H1 (cell line): Measurements from ENCODE around the gene DCTPP1. TPM values are rescaled to one million over a fixed set of nuclear protein-coding genes. Genes with fewer than 3 reads are reported as not detected.

Source experiments
- CTCF ChIA-PET: fragments of 300-600 bp; sonication (Branson Sonifier 250); formaldehyde crosslinking; loops from one replicate; lab custom pipeline; 2021; ENCODE audit not compliant: partially characterized antibody; lab: Charles Lee
- POLR2A ChIA-PET: fragments of 300-600 bp; sonication (Branson Sonifier 250); formaldehyde crosslinking; loops from one replicate; lab custom pipeline; 2021; ENCODE audit warnings: inconsistent platforms; ENCODE audit not compliant: partially characterized antibody; lab: Charles Lee
- DNase-seq, 2 experiments: peaks; one replicate each; pipeline versions ENCODE4 v3.0.0 to v3.0.0-alpha.2; 2010 to 2022; ENCODE audit warnings: low spot score in 2 of 2, low read depth in 1 of 2, mixed read lengths in 1 of 2
- FAIRE-seq: peaks from 2 replicates; lab custom pipeline; 2011; peaks lifted over from hg19 to GRCh38; lab: Jason Lieb, UNC
- H2AFZ ChIP-seq: 2 replicates; pipeline ENCODE4 v1.8.1; 2012; ENCODE audit warnings: low read length, inconsistent platforms
- H2AK5ac ChIP-seq: 2 replicates; pipeline ENCODE4 v1.6.1; 2013; ENCODE audit warnings: low read depth, low read length
- H2BK120ac ChIP-seq: replicated peaks from 2 replicates; pipeline ENCODE3; 2013; ENCODE audit warnings: low read depth, low read length, inconsistent platforms
- H2BK12ac ChIP-seq: 2 replicates; pipeline ENCODE4 v1.6.1; 2013; ENCODE audit warnings: low read depth, low read length
- H2BK15ac ChIP-seq: 2 replicates; pipeline ENCODE4 v1.6.1; 2013; ENCODE audit warnings: low read length
- H2BK20ac ChIP-seq: 2 replicates; pipeline ENCODE4 v1.6.1; 2013; ENCODE audit warnings: low read length
- H2BK5ac ChIP-seq: 2 replicates; pipeline ENCODE4 v1.6.1; 2013; ENCODE audit warnings: low read depth, low read length
- H3K14ac ChIP-seq: 2 replicates; pipeline ENCODE4 v1.6.1; 2013; ENCODE audit warnings: inconsistent platforms; ENCODE audit not compliant: insufficient read length
- H3K18ac ChIP-seq: 2 replicates; pipeline ENCODE4 v1.6.1; 2013; ENCODE audit warnings: low read length; ENCODE audit errors: extremely low read depth
- H3K23ac ChIP-seq: 2 replicates; pipeline ENCODE4 v1.6.1; 2013; ENCODE audit warnings: inconsistent platforms; ENCODE audit not compliant: insufficient read length
- H3K23me2 ChIP-seq: 2 replicates; pipeline ENCODE4 v1.6.1; 2013; ENCODE audit warnings: low read depth, low read length
- H3K27ac ChIP-seq: 2 replicates; pipeline ENCODE4 v1.6.1; 2011; ENCODE audit warnings: low read depth, low read length, inconsistent platforms
- H3K27me3 ChIP-seq, 4 experiments: replicated peaks in 1 of 4; 1 replicate in 1 of 4; 2 replicates in 3 of 4; pipeline versions ENCODE4 v1.6.1 to v1.8.1; 2011 to 2013; ENCODE audit warnings: low read length in 3 of 4, mild to moderate bottlenecking in 3 of 4, inconsistent platforms in 2 of 4, mixed read lengths in 2 of 4, moderate library complexity in 1 of 4; ENCODE audit not compliant: control insufficient read depth in 3 of 4, insufficient read depth in 3 of 4; ENCODE audit errors: extremely low read depth in 1 of 4
- H3K36me3 ChIP-seq, 4 experiments: 2 replicates each; pipeline versions ENCODE4 v1.6.1 to v1.8.1; 2011 to 2013; ENCODE audit warnings: mild to moderate bottlenecking in 4 of 4, low read length in 3 of 4, moderate library complexity in 2 of 4, control low read depth in 1 of 4, inconsistent platforms in 1 of 4; ENCODE audit not compliant: insufficient read depth in 4 of 4, control insufficient read depth in 2 of 4
- H3K4ac ChIP-seq: replicated peaks from 2 replicates; pipeline ENCODE3; 2013; ENCODE audit warnings: low read length, low read depth, mixed read lengths, inconsistent platforms; ENCODE audit not compliant: insufficient read length
- H3K4me1 ChIP-seq, 4 experiments: replicated peaks in 1 of 4; 1 replicate in 1 of 4; 2 replicates in 3 of 4; pipeline versions ENCODE4 v1.6.1 to v1.8.1; 2011 to 2013; ENCODE audit warnings: low read length in 3 of 4, inconsistent platforms in 2 of 4, mixed read lengths in 1 of 4; ENCODE audit not compliant: insufficient read depth in 4 of 4, control insufficient read depth in 3 of 4
- H3K4me2 ChIP-seq, 2 experiments: 2 replicates each; pipeline versions ENCODE4 v1.6.1 to v1.8.1; 2011 to 2013; ENCODE audit warnings: low read depth in 2 of 2, low read length in 2 of 2, control low read depth in 1 of 2, inconsistent platforms in 1 of 2, mild to moderate bottlenecking in 1 of 2; ENCODE audit not compliant: insufficient read depth in 1 of 2
- H3K4me3 ChIP-seq, 4 experiments: fragments of 200-600, 300-600 bp in 1 of 4; sonication (generic), shearing (Covaris generic), sonication (Bioruptor Twin) in 1 of 4; 2 replicates each; pipeline versions ENCODE4 v1.5.1 to v1.8.1; 2011 to 2016; ENCODE audit warnings: low read length in 4 of 4, low read depth in 3 of 4, control low read depth in 2 of 4, inconsistent platforms in 2 of 4, mild to moderate bottlenecking in 2 of 4, mixed read lengths in 1 of 4, moderate library complexity in 1 of 4; ENCODE audit not compliant: insufficient read depth in 2 of 4; ENCODE audit errors: extremely low read depth in 1 of 4
- H3K56ac ChIP-seq: replicated peaks from 2 replicates; pipeline ENCODE3; 2013; ENCODE audit warnings: low read depth, mild to moderate bottlenecking, mixed read lengths, low read length, inconsistent platforms; ENCODE audit not compliant: insufficient read length
- H3K79me1 ChIP-seq: 2 replicates; pipeline ENCODE4 v1.6.1; 2013; ENCODE audit warnings: low read depth, low read length, control low read depth
- H3K79me2 ChIP-seq, 2 experiments: 2 replicates each; pipeline versions ENCODE4 v1.6.1 to v1.8.1; 2012 to 2013; ENCODE audit warnings: low read length in 2 of 2, mild to moderate bottlenecking in 2 of 2, inconsistent platforms in 1 of 2; ENCODE audit not compliant: insufficient read depth in 2 of 2, control insufficient read depth in 1 of 2
- H3K9ac ChIP-seq, 4 experiments: replicated peaks in 1 of 4; 1 replicate in 1 of 4; 2 replicates in 3 of 4; pipeline versions ENCODE4 v1.6.1 to v1.8.1; 2011 to 2013; ENCODE audit warnings: low read depth in 3 of 4, low read length in 3 of 4, control low read depth in 2 of 4, mild to moderate bottlenecking in 2 of 4, moderate library complexity in 2 of 4, inconsistent platforms in 1 of 4; ENCODE audit errors: extremely low read depth in 1 of 4
- H3K9me3 ChIP-seq, 2 experiments: 2 replicates each; pipeline versions ENCODE4 v1.6.1 to v1.8.1; 2012 to 2013; ENCODE audit warnings: mild to moderate bottlenecking in 2 of 2, moderate library complexity in 2 of 2, control low read depth in 1 of 2, inconsistent platforms in 1 of 2, low read depth in 1 of 2, low read length in 1 of 2, mixed read lengths in 1 of 2; ENCODE audit not compliant: insufficient read depth in 2 of 2
- H4K20me1 ChIP-seq, 2 experiments: replicated peaks in 1 of 2; 2 replicates each; pipeline versions ENCODE3 to v1.8.1; 2011 to 2013; ENCODE audit warnings: inconsistent platforms in 2 of 2, low read length in 2 of 2, mild to moderate bottlenecking in 1 of 2; ENCODE audit not compliant: insufficient read depth in 2 of 2, control insufficient read depth in 1 of 2
- H4K5ac ChIP-seq: 2 replicates; pipeline ENCODE4 v1.6.1; 2013; ENCODE audit warnings: low read length, low read depth, mixed read lengths, inconsistent platforms; ENCODE audit not compliant: insufficient read length
- H4K8ac ChIP-seq: 2 replicates; pipeline ENCODE4 v1.8.0; 2013; ENCODE audit warnings: mild to moderate bottlenecking, moderate library complexity, low read length, inconsistent platforms; ENCODE audit not compliant: insufficient read depth; ENCODE audit errors: extremely low read depth
- H4K91ac ChIP-seq: replicated peaks from 2 replicates; pipeline ENCODE3; 2013; ENCODE audit warnings: low read length, mixed read lengths, inconsistent platforms; ENCODE audit not compliant: insufficient read length
- BCL11A ChIP-seq, 2 experiments: IDR thresholded peaks; one replicate each; pipeline ENCODE4 v1.6.1; 2011; ENCODE audit warnings: low read depth in 2 of 2, low read length in 2 of 2, mild to moderate bottlenecking in 2 of 2
- CHD2 ChIP-seq: IDR thresholded peaks from 2 replicates; pipeline ENCODE4 v1.6.1; 2012; ENCODE audit warnings: low read length, improper control_type of control experiment
- CTBP2 ChIP-seq: IDR thresholded peaks from 2 replicates; pipeline ENCODE4 v1.7.0; 2011; ENCODE audit warnings: borderline replicate concordance, mild to moderate bottlenecking, moderate library complexity, mixed read lengths, low read length; ENCODE audit not compliant: insufficient read depth, insufficient read length
- GABPA ChIP-seq: IDR thresholded peaks from 2 replicates; pipeline ENCODE4 v1.6.1; 2011; ENCODE audit warnings: mild to moderate bottlenecking, low read length, moderate library complexity, borderline replicate concordance; ENCODE audit not compliant: insufficient read depth
- JUN ChIP-seq: IDR thresholded peaks from 2 replicates; pipeline ENCODE4 v1.6.1; 2011; ENCODE audit warnings: low read depth, mild to moderate bottlenecking, improper control_type of control experiment, low read length
- MAFK ChIP-seq: IDR thresholded peaks from 2 replicates; pipeline ENCODE4 v1.6.1; 2012; ENCODE audit warnings: low read depth, mild to moderate bottlenecking, improper control_type of control experiment, low read length
- RBBP5 ChIP-seq: IDR thresholded peaks from 2 replicates; pipeline ENCODE4 v1.7.1; 2012; ENCODE audit warnings: low read depth, mild to moderate bottlenecking, inconsistent platforms, low read length, moderate library complexity, borderline replicate concordance
- RFX5 ChIP-seq: IDR thresholded peaks from 2 replicates; pipeline ENCODE4 v1.6.1; 2011; ENCODE audit warnings: low read depth, low read length, improper control_type of control experiment, borderline replicate concordance
- SAP30 ChIP-seq: fragments of 300-600 bp; sonication (generic); IDR thresholded peaks from 2 replicates; pipeline ENCODE4 v1.7.1; 2012; ENCODE audit warnings: low read length, moderate library complexity, mild to moderate bottlenecking, inconsistent platforms; ENCODE audit not compliant: insufficient read depth, insufficient replicate concordance
- YY1 ChIP-seq: IDR thresholded peaks from 2 replicates; pipeline ENCODE4 v1.6.1; 2011; ENCODE audit warnings: low read depth, mild to moderate bottlenecking, low read length
- WGBS, 2 experiments: shearing (Covaris generic) in 1 of 2; methylation state at CpG; one replicate each; pipeline versions ENCODE4 v1.1.6 to v1.1.7; 2013 to 2015; ENCODE audit warnings: low lambda C conversion rate in 2 of 2, mixed read lengths in 2 of 2, inconsistent platforms in 1 of 2, low coverage in 1 of 2, missing lambda C conversion rate in 1 of 2; ENCODE audit not compliant: insufficient replicate concordance in 2 of 2, insufficient coverage in 1 of 2, insufficient read length in 1 of 2; ENCODE audit errors: extremely low coverage in 1 of 2, missing lambda C conversion rate in 1 of 2; 5-methylcytosine and 5-hydroxymethylcytosine counted together
- polyA plus RNA-seq, 7 experiments: library from polyadenylated mRNA; depleted of rRNA in 3 of 7; stranded (reverse) in 5 of 7; unstranded in 2 of 7; fragments of >200 nt in 5 of 7; fragments of 200-250 nt in 2 of 7; gene quantifications; 1 replicate in 5 of 7; 2 replicates in 1 of 7; 4 replicates in 1 of 7; pipeline versions ENCODE4 v1.2.1 to v1.2.3, GENCODE V29; 2011 to 2013; ENCODE audit warnings: missing spikeins in 2 of 7, mixed read lengths in 2 of 7
- total RNA-seq: library from RNA; stranded (reverse); fragmentation: NEBNext Ultra II Directional; extraction: Animal tissue kit (Norgen Biotek cat#: 25700); gene quantifications from 2 replicates; pipeline ENCODE4 v1.2.1, GENCODE V29; 2021

DCTPP1 gene
- total and polyA plus RNA-seq, 2 of the 8 experiments (the other 6 are each of a cell fraction or from before 2014, with no cell fraction given): 94.5 to 103 TPM

DNA sequence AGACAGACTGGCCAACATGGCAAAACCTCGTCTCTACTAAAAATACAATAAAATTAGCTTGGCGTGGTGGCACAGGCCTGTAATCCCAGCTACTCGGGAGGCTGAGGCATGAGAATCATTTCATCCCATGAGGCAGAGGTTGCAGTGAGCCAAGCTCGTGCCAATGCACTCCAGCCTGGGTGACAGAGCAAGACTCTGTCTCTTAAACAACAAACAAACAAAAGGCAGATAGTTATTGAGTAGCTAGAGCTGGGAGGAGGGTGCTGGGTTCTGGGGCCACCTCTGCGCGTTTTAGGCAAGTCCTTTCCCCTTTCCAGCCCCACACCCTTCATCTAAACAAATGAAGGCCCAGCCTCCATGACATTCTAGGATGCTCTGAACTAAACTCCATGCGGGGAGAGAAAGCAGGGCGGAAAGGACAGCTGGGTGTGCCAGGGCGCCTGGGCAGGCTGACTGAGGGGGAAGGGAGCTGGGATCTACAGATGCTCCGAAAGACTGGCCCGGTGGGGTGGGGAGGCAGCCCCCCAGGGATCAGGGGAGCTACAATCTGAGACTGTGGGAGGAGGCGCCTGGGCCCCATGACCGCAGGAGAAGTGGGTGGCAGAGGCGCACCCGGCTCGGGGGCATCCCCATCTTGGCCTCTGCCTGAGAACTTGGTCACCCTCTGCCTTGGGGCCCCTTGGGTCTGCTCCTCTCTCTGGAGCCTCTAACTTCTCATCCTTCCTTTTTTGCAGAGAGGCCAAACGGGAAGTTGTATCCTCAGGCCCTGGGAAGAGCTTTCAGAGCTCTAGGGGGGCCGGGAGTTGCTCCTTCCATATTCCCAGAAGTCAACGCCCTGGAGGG lies 43.6 kb upstream of the DCTPP1 start:
- Histone ChIP-seq H3K23me2 (no peaks in the 10 kb centered on the region), H4K20me1 (no peaks in the 10 kb centered on the region), H3K4ac (no peak overlapping the region), H3K27ac (no peak overlapping the region), H3K56ac (no peak overlapping the region), H4K5ac (no peak overlapping the region), H3K4me1 (peaks cover 0 to 3% (median 0%) of the 10 kb centered on the region in 4 experiments; a peak in 1 of 7 replicates), H3K14ac (no peak overlapping the region), H3K79me1 (no peaks in the 10 kb centered on the region), H2BK15ac (no peak overlapping the region), H2BK20ac (no peak overlapping the region), H3K4me2 (no peak overlapping the region), H3K27me3 (peaks cover 0 to 2% (median 0%) of the 10 kb centered on the region in 4 experiments; a peak in 1 of 7 replicates), H3K79me2 (no peaks in the 10 kb centered on the region), H4K8ac (no peak overlapping the region), H2BK12ac (no peak overlapping the region), H2AFZ (peak overlapping the region; percentile 78; the same call in 1 of the 2 replicates), H2BK120ac (no peak overlapping the region), H3K4me3 (no peak overlapping the region), H2AK5ac (no peak overlapping the region), H3K36me3 (no peaks in the 10 kb centered on the region), H3K9me3 (no peaks in the 10 kb centered on the region), H2BK5ac (no peak overlapping the region), H3K23ac (no peak overlapping the region), H3K18ac (no peak overlapping the region), H4K91ac (no peak overlapping the region), H3K9ac (no peak overlapping the region)
- DNase-seq: no peak
- no peak for FAIRE-seq
- 88% methylated on average over 18 of the region's 19 CpGs; no CpG with 5 or more reads in 1 of the 2 experiments for WGBS, 2 experiments
- POLR2A ChIA-PET: interaction anchor here (0.6 to 1.4 kb wide), 3 partner anchors 11 to 398 kb away, joined by 3 to 4 read pairs (median 3); partner anchors contain the start of gene ZNF689
- CTCF ChIA-PET: interaction anchor here (0.5 to 1.9 kb wide), 6 partner anchors 9 to 86 kb away, joined by 3 to 6 read pairs (median 4); partner anchors contain the start of gene DCTPP1
- no peak for TF ChIP-seq BCL11A (IDR thresholded peaks at IDR 0.05; ENCODE audit: low read depth in 2 of 2, low read length in 2 of 2)
- TF ChIP-seq RFX5: no peak
- no peak for TF ChIP-seq YY1
- no peak for TF ChIP-seq MAFK
- TF ChIP-seq CTBP2: no peak
- TF ChIP-seq GABPA: no peak
- TF ChIP-seq CHD2: no peak
- TF ChIP-seq SAP30: no peak
- TF ChIP-seq RBBP5: no peak
- TF ChIP-seq JUN: no peak
